RWPE1 (cell line): ENCODE results near the gene MKI67.

Experiments used
- CTCF ChIA-PET: fragments of 350-600 bp; sonication (Branson Sonifier 250); formaldehyde crosslinking; extraction: SDS; loops from one replicate; lab custom pipeline; 2021; lab: Yijun Ruan, JAX
- POLR2A ChIA-PET: fragments of 400-600 bp; formaldehyde crosslinking; extraction: SDS; loops from one replicate; lab custom pipeline; 2020; ENCODE audit warnings: antibody characterized with exemption; ENCODE audit not compliant: low non-redundant PET; lab: Yijun Ruan, JAX
- DNase-seq: peaks from one replicate; pipeline ENCODE4 v3.0.0; 2012; ENCODE audit warnings: low spot score
- H3K27ac ChIP-seq: fragments of 450-650 bp; 2 replicates; pipeline ENCODE4 v1.5.1; 2017
- CTCF ChIP-seq: fragments of 450-650 bp; conservative IDR thresholded peaks from 2 replicates; pipeline ENCODE4 v1.5.1; 2017; ENCODE audit warnings: low read depth, mild to moderate bottlenecking

MKI67 gene

DNA sequence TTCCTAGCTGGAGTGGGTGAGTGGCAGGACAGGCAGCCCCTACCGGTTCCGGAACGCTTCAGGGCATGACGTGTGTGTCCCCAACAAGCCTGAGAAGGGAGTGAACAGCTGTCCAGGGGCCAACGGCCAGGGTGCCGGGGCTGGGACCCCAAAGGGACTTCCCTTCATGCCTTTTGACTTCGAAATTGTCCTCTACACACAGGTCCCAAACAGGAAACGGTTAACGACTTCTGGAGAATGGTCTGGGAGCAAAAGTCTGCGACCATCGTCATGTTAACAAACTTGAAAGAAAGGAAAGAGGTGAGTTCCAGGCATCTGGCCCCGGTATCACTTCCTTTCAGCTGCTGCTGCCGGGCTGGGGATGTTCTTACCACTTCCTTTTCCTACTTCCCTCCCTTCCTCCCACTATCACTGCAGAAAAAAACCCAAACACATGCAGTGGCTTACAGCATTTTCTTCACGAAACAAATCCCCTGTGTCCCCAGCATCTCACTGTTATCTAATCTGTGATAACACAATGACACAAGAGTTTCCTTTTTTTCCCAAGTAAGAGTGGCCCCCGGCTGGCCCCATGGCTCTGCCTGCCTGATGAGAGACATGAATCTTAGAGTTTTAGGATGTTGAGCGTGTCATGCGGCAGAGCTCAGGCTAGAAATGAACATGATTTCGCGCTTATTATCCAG lies 63.2 kb downstream of the MKI67 start:
- no peak for TF ChIP-seq CTCF
- DNase-seq: no peak

DNA sequence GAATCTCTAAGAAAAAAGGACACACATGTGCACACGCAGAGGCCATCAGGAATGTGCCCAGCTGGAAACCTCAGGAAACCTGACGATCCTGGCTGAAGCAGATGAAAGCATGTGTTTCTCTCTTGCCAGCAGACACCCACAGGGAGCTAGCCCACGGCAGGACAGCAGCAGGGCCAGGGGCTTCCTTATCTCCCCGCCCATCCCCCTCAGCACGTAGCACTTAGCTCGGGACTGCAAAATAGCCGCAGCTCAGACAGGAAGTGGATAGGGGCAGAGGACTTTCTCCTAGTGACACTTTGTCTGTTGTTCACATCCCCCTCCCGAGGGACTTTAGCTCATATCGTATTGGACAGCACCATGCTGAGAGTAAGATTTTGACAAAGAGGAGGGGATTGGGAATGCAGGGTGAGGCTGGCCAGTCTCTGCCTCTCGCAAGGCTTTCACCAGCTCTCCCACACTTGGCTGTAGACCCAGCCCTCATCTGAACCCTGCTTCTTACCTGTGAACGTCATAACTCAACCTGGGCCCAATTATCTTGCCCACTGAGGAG lies 63.8 kb downstream of the MKI67 start:
- DNase-seq: no peak
- TF ChIP-seq CTCF: no peak
- H3K27ac ChIP-seq: peak overlapping the region; percentile 100
- POLR2A ChIA-PET: no interaction called here
- CTCF ChIA-PET: interaction anchor here (0.6 kb wide), 2 partner anchors 15 to 1445 kb away, joined by 3 to 4 read pairs; no protein-coding TSS in a partner anchor

More for the DNA sequence above, 63.2 kb downstream of the MKI67 start:
- ChIA-PET CTCF (interaction anchor here (0.7 to 2.2 kb wide), 4 partner anchors 15 to 156 kb away, joined by 3 to 13 read pairs (median 4); partner anchors contain the start of gene PTPRE), POLR2A (interaction anchor here (1.0 kb wide), 1 partner anchor 15 kb away, joined by 3 read pairs; no protein-coding TSS in a partner anchor)
- H3K27ac ChIP-seq: peak overlapping the region; percentile 100

GRCh38 chr10:128061306-128062300 lies 64.6 kb downstream of the MKI67 start:
- CTCF ChIA-PET: interaction anchor here (0.6 kb wide), 3 partner anchors 14 to 1446 kb away, joined by 3 to 4 read pairs (median 3); no protein-coding TSS in a partner anchor
- POLR2A ChIA-PET: interaction anchor here (0.9 kb wide), 1 partner anchor 14 kb away, joined by 4 read pairs; no protein-coding TSS in a partner anchor
- peak overlapping the region; percentile 100 for H3K27ac ChIP-seq

DNA sequence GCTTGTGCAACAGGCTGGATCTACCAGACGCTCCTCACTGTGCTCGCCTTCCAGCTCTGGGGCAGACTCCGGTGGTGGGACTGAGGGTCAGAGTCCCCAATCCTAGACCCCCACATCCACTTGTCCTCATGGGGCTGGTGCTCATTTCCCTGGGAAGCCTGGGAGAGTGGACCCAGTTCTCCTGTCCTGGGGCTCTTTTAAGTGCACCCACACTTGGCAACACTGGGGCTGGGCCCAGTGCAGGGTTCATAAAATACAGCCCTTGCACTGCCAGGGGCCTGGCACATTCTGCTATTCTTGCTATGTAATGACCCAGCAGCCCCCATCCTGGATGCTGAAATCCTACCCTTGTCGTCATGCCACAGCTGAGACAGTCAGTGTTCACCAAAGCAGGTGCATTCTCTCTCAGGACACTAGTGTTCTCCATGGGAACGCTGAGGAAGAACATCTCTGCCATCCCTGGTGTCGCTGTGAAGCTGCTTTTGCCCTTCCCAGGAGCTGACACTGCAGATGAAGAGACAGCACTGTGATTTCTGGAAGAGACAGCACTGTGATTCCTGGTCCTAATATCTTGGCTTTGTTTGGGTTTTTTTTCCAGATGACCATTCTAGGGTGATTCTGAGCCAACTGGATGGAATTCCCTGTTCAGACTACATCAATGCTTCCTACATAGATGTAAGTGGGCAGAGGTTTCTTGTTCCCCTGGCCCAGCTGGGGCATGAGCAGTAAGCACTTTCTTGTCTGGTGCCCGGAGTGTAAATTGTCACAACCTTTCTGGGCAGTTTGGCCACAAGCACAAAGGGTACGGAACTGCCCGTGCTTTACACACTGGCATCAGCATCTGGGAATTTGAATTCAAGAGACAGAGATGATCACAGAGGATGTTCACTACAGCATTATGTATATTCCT lies 65.6 kb downstream of the MKI67 start:
- no peak for TF ChIP-seq CTCF
- no peak for DNase-seq
- ChIA-PET CTCF (interaction anchor here (0.6 kb wide), 1 partner anchor 13 kb away, joined by 3 read pairs; no protein-coding TSS in a partner anchor), POLR2A (interaction anchor here (0.9 kb wide), 1 partner anchor 13 kb away, joined by 4 read pairs; no protein-coding TSS in a partner anchor)
- peak overlapping the region; percentile 50 for H3K27ac ChIP-seq

More at GRCh38 chr10:128061306-128062300, 64.6 kb downstream of the MKI67 start:
- no peak for TF ChIP-seq CTCF
- DNase-seq: no peak

GRCh38 chr10:128059982-128060293 lies 66.3 kb downstream of the MKI67 start:
- DNase-seq: no peak
- TF ChIP-seq CTCF: no peak
- ChIA-PET CTCF (no interaction called here), POLR2A (no interaction called here)
- peak overlapping the region; percentile 50 for H3K27ac ChIP-seq
